ENCODE results near the gene MGST2. TPM values are rescaled to one million over a fixed set of nuclear protein-coding genes. Genes with fewer than 3 reads are reported as not detected.

Gene MGST2
- total RNA-seq, 2 donors from 2014 or later, result 101 to 135 TPM

- Histone ChIP-seq H3K27me3 (replicated peaks; ENCODE audit: insufficient read depth) (no peaks in the 10 kb centered on the region), H3K27ac (peak overlapping the region; percentile 87 to 91), H3K4me3 (peak overlapping the region; percentile 47 to 53), H3K36me3 (no peaks in the 10 kb centered on the region), H3K4me1 (replicated peaks) (peaks cover 7% of the 10 kb centered on the region), H3K9me3 (no peaks in the 10 kb centered on the region)
- DNase-seq (ENCODE audit: low spot score), result peak; percentile 79
- 11% methylated on average over 11 of the region's 11 CpGs for WGBS
- intact Hi-C loops (cut with DNase I), result loop anchor here (5.0 to 10.0 kb wide), 4 partner anchors 65 to 585 kb away; partner anchors contain the start of gene MAML3
- no peak for TF ChIP-seq POLR2A (IDR thresholded peaks at IDR 0.05)
- peak; percentile 68 for TF ChIP-seq POLR2AphosphoS5 (IDR thresholded peaks at IDR 0.05)
Measured at GRCh38 chr4:139666735-139667281, 1.2 kb downstream of the MGST2 start.

- TF ChIP-seq CTCF (IDR thresholded peaks at IDR 0.05), result no peak
- TF ChIP-seq POLR2AphosphoS5 (IDR thresholded peaks at IDR 0.05), result no peak
- no peak for TF ChIP-seq POLR2A (IDR thresholded peaks at IDR 0.05)
Measured at GRCh38 chr4:139668036-139668435, 2.4 kb downstream of the MGST2 start.

GRCh38 chr4:139668658-139669201 is 3.1 kb downstream of the MGST2 start:
- intact Hi-C loops (cut with DNase I), result loop anchor here (5.0 to 10.0 kb wide), 4 partner anchors 64 to 584 kb away; partner anchors contain the start of gene MAML3

More at GRCh38 chr4:139668036-139668435, 2.4 kb downstream of the MGST2 start:
- Histone ChIP-seq H3K27me3 (replicated peaks; ENCODE audit: insufficient read depth) (no peaks in the 10 kb centered on the region), H3K9me3 (no peaks in the 10 kb centered on the region), H3K36me3 (no peaks in the 10 kb centered on the region), H3K4me3 (no peak overlapping the region), H3K27ac (peak overlapping the region; percentile 87 to 91), H3K4me1 (replicated peaks) (peaks cover 7% of the 10 kb centered on the region)
- intact Hi-C loops (cut with DNase I), result loop anchor here (5.0 to 10.0 kb wide), 4 partner anchors 64 to 584 kb away; partner anchors contain the start of gene MAML3
- DNase-seq (ENCODE audit: low spot score), result no peak
- WGBS, result 48% methylated on average over 2 of the region's 2 CpGs

GRCh38 chr4:139669335-139669734 is 3.7 kb downstream of the MGST2 start:
- Histone ChIP-seq H3K4me3 (no peak overlapping the region), H3K27ac (no peak overlapping the region), H3K27me3 (replicated peaks; ENCODE audit: insufficient read depth) (no peaks in the 10 kb centered on the region), H3K4me1 (replicated peaks) (peaks cover 7% of the 10 kb centered on the region), H3K36me3 (no peaks in the 10 kb centered on the region), H3K9me3 (no peaks in the 10 kb centered on the region)
- DNase-seq (ENCODE audit: low spot score), result no peak
- TF ChIP-seq POLR2A (IDR thresholded peaks at IDR 0.05), result no peak
- 88% methylated on average over 6 of the region's 6 CpGs for WGBS
- intact Hi-C loops (cut with DNase I), result loop anchor here (5.0 to 10.0 kb wide), 4 partner anchors 63 to 583 kb away; partner anchors contain the start of gene MAML3

More at GRCh38 chr4:139668658-139669201, 3.1 kb downstream of the MGST2 start:
- Histone ChIP-seq H3K4me3 (no peak overlapping the region), H3K4me1 (replicated peaks) (peaks cover 7% of the 10 kb centered on the region), H3K27ac (peak overlapping the region; percentile 87 to 91), H3K36me3 (no peaks in the 10 kb centered on the region), H3K27me3 (replicated peaks; ENCODE audit: insufficient read depth) (no peaks in the 10 kb centered on the region), H3K9me3 (no peaks in the 10 kb centered on the region)
- TF ChIP-seq POLR2A (IDR thresholded peaks at IDR 0.05) (no peak), POLR2AphosphoS5 (IDR thresholded peaks at IDR 0.05) (no peak)
- 78% methylated on average over 4 of the region's 4 CpGs for whole genome bisulfite sequencing
- no peak for DNase-seq (ENCODE audit: low spot score)

GRCh38 chr4:139669890-139670289 is 4.3 kb downstream of the MGST2 start:
- no peak for DNase-seq (ENCODE audit: low spot score)
- no peaks in the 10 kb centered on the region for H3K36me3 ChIP-seq
- no peak overlapping the region for H3K27ac ChIP-seq
- H3K4me1 ChIP-seq (replicated peaks), result peaks cover 7% of the 10 kb centered on the region
- no peak for TF ChIP-seq CTCF (IDR thresholded peaks at IDR 0.05)
- no peak for TF ChIP-seq POLR2AphosphoS5 (IDR thresholded peaks at IDR 0.05)
- no peak for TF ChIP-seq POLR2A (IDR thresholded peaks at IDR 0.05)
- no peaks in the 10 kb centered on the region for H3K27me3 ChIP-seq (replicated peaks; ENCODE audit: insufficient read depth)
- no peak overlapping the region for H3K4me3 ChIP-seq
- H3K9me3 ChIP-seq, result no peaks in the 10 kb centered on the region
- 80% methylated on average over 6 of the region's 6 CpGs for WGBS
- intact Hi-C loops (cut with DNase I), result loop anchor here (5.0 to 10.0 kb wide), 4 partner anchors 62 to 582 kb away; partner anchors contain the start of gene MAML3

GRCh38 chr4:139670775-139671174 is 5.2 kb downstream of the MGST2 start:
- WGBS, result 95% methylated on average over 3 of the region's 3 CpGs
- Histone ChIP-seq H3K4me1 (replicated peaks) (peaks cover 2% of the 10 kb centered on the region), H3K36me3 (no peaks in the 10 kb centered on the region), H3K9me3 (no peaks in the 10 kb centered on the region), H3K4me3 (no peak overlapping the region), H3K27me3 (replicated peaks; ENCODE audit: insufficient read depth) (no peaks in the 10 kb centered on the region), H3K27ac (no peak overlapping the region)
- intact Hi-C loops (cut with DNase I), result no loop called here
- no peak for DNase-seq (ENCODE audit: low spot score)
- TF ChIP-seq POLR2AphosphoS5 (IDR thresholded peaks at IDR 0.05) (no peak), CTCF (IDR thresholded peaks at IDR 0.05) (no peak), POLR2A (IDR thresholded peaks at IDR 0.05) (no peak)

Measured in prostate gland (tissue), 2 donors.